HEK293 (cell line): Measurements from ENCODE around the gene SINHCAF.

Experiments
- CTCF ChIA-PET: fragments of 350-600 bp; formaldehyde crosslinking; extraction: SDS; loops from one replicate; lab custom pipeline; 2021; ENCODE audit warnings: antibody characterized with exemption; lab: Yijun Ruan, JAX
- POLR2A ChIA-PET: fragments of 300-600 bp; formaldehyde crosslinking; extraction: SDS; loops from one replicate; lab custom pipeline; 2020; ENCODE audit warnings: antibody characterized with exemption, inconsistent platforms; lab: Yijun Ruan, JAX
- H3K27ac ChIP-seq: fragments of 200-500 bp; sonication (Bioruptor generic); 2 replicates; pipeline ENCODE4 v1.5.1; 2014; ENCODE audit warnings: low read depth, low read length, control low read depth, inconsistent platforms; ENCODE audit errors: extremely low read depth
- H3K36me3 ChIP-seq, 2 experiments: fragments of 200-500 bp in 1 of 2; sonication (Bioruptor generic) in 1 of 2; 1 replicate in 1 of 2; 2 replicates in 1 of 2; pipeline ENCODE4 v1.5.1; 2014 to 2017; ENCODE audit warnings: inconsistent platforms in 2 of 2, low read length in 2 of 2; ENCODE audit not compliant: control insufficient read depth in 2 of 2, insufficient read depth in 1 of 2
- H3K4me1 ChIP-seq: fragments of 200-500 bp; sonication (Bioruptor generic); 2 replicates; pipeline ENCODE4 v1.5.1; 2014; ENCODE audit warnings: mild to moderate bottlenecking, low read length, inconsistent platforms; ENCODE audit not compliant: control insufficient read depth, insufficient read depth
- H3K4me3 ChIP-seq: 2 replicates; pipeline ENCODE4 v1.5.1; 2011; ENCODE audit warnings: low read depth, mild to moderate bottlenecking, control low read depth, low read length, moderate library complexity
- H3K9me3 ChIP-seq: fragments of 200-500 bp; sonication (Bioruptor generic); 2 replicates; pipeline ENCODE4 v1.5.1; 2014; ENCODE audit warnings: low read depth, low read length, inconsistent platforms; ENCODE audit not compliant: control insufficient read depth, insufficient read depth
- CTCF ChIP-seq: fragments of 450-650 bp; formaldehyde crosslinking; IDR thresholded peaks from 2 replicates; pipeline ENCODE4 v1.5.1; 2016; ENCODE audit warnings: missing biosample characterization, missing genetic modification characterization
- OVOL3 ChIP-seq: fragments of 450-650 bp; formaldehyde crosslinking; IDR thresholded peaks from 2 replicates; pipeline ENCODE4 v1.5.1; 2016; ENCODE audit warnings: missing biosample characterization, missing genetic modification characterization
- YY2 ChIP-seq: fragments of 450-650 bp; formaldehyde crosslinking; IDR thresholded peaks from 2 replicates; pipeline ENCODE4 v1.5.1; 2016; ENCODE audit warnings: missing biosample characterization, missing genetic modification characterization
- ZBTB7A ChIP-seq: fragments of 450-650 bp; formaldehyde crosslinking; IDR thresholded peaks from 2 replicates; pipeline ENCODE4 v1.5.1; 2016; ENCODE audit warnings: low read depth, missing biosample characterization, missing genetic modification characterization
- ZFP37 ChIP-seq: fragments of 450-650 bp; formaldehyde crosslinking; IDR thresholded peaks from 2 replicates; pipeline ENCODE4 v1.5.1; 2016; ENCODE audit warnings: missing biosample characterization, missing genetic modification characterization
- ZFP41 ChIP-seq: fragments of 450-650 bp; formaldehyde crosslinking; IDR thresholded peaks from 2 replicates; pipeline ENCODE4 v1.5.1; 2016; ENCODE audit warnings: missing biosample characterization, missing genetic modification characterization, borderline replicate concordance
- ZIC2 ChIP-seq: fragments of 450-650 bp; formaldehyde crosslinking; IDR thresholded peaks from 2 replicates; pipeline ENCODE4 v1.5.1; 2016; ENCODE audit warnings: missing biosample characterization, missing genetic modification characterization
- ZNF114 ChIP-seq: fragments of 450-650 bp; formaldehyde crosslinking; IDR thresholded peaks from 2 replicates; pipeline ENCODE4 v1.5.0; 2017; ENCODE audit warnings: missing biosample characterization, missing genetic modification characterization
- ZNF157 ChIP-seq: fragments of 450-650 bp; formaldehyde crosslinking; IDR thresholded peaks from 2 replicates; pipeline ENCODE4 v1.5.1; 2016; ENCODE audit warnings: missing biosample characterization, missing genetic modification characterization
- ZNF239 ChIP-seq: fragments of 450-650 bp; formaldehyde crosslinking; IDR thresholded peaks from 2 replicates; pipeline ENCODE4 v1.5.1; 2016; ENCODE audit warnings: missing biosample characterization, missing genetic modification characterization
- ZNF280C ChIP-seq: fragments of 450-650 bp; formaldehyde crosslinking; IDR thresholded peaks from 2 replicates; pipeline ENCODE4 v1.5.1; 2016; ENCODE audit warnings: missing biosample characterization, missing genetic modification characterization
- ZNF311 ChIP-seq: fragments of 450-650 bp; formaldehyde crosslinking; IDR thresholded peaks from 2 replicates; pipeline ENCODE4 v1.5.1; 2017; ENCODE audit warnings: missing biosample characterization, missing genetic modification characterization, borderline replicate concordance
- ZNF324 ChIP-seq: fragments of 450-650 bp; formaldehyde crosslinking; IDR thresholded peaks from 2 replicates; pipeline ENCODE4 v1.5.1; 2016; ENCODE audit warnings: missing biosample characterization, missing genetic modification characterization
- ZNF335 ChIP-seq: fragments of 450-650 bp; formaldehyde crosslinking; conservative IDR thresholded peaks from 2 replicates; pipeline ENCODE4 v1.5.1; 2016; ENCODE audit warnings: missing biosample characterization, missing genetic modification characterization
- ZNF37A ChIP-seq: fragments of 450-650 bp; IDR thresholded peaks from 2 replicates; pipeline ENCODE4 v1.5.1; 2018; ENCODE audit warnings: missing biosample characterization, missing genetic modification characterization
- ZNF449 ChIP-seq: fragments of 450-650 bp; formaldehyde crosslinking; IDR thresholded peaks from 2 replicates; pipeline ENCODE4 v1.5.1; 2017; ENCODE audit warnings: missing biosample characterization, mild to moderate bottlenecking, missing genetic modification characterization, moderate library complexity
- ZNF488 ChIP-seq: fragments of 450-650 bp; formaldehyde crosslinking; IDR thresholded peaks from 2 replicates; pipeline ENCODE4 v1.5.1; 2016; ENCODE audit warnings: missing biosample characterization, missing genetic modification characterization
- ZNF621 ChIP-seq: fragments of 450-650 bp; formaldehyde crosslinking; IDR thresholded peaks from 2 replicates; pipeline ENCODE4 v1.5.1; 2017; ENCODE audit warnings: missing biosample characterization, missing genetic modification characterization
- ZNF843 ChIP-seq: fragments of 450-650 bp; formaldehyde crosslinking; IDR thresholded peaks from 2 replicates; pipeline ENCODE4 v1.5.1; 2016; ENCODE audit warnings: missing biosample characterization, missing genetic modification characterization
- ZXDB ChIP-seq: fragments of 450-650 bp; formaldehyde crosslinking; IDR thresholded peaks from 2 replicates; pipeline ENCODE4 v1.5.1; 2016; ENCODE audit warnings: missing biosample characterization, missing genetic modification characterization

SINHCAF gene

GRCh38 chr12:31232361-31232965 is 93.5 kb downstream of the SINHCAF start (continued):
- TF ChIP-seq ZNF311 (tag by site-specific recombination) (no peak), ZNF335 (tag by site-specific recombination) (no peak), YY2 (tag by site-specific recombination) (no peak), CTCF (tag by site-specific recombination) (no peak), ZNF37A (tag by site-specific recombination) (no peak), ZFP41 (no peak), ZNF280C (tag by site-specific recombination) (no peak)
- TF ChIP-seq, all 188 proteins: peak for 0

GRCh38 chr12:31231611-31232360 is 94.2 kb downstream of the SINHCAF start:
- Histone ChIP-seq H3K4me1 (peaks cover 6% of the 10 kb centered on the region; the same call in 1 of the 2 replicates), H3K9me3 (no peaks in the 10 kb centered on the region), H3K36me3 (no peaks in the 10 kb centered on the region), H3K4me3 (no peak overlapping the region), H3K27ac (no peak overlapping the region)
- ChIA-PET POLR2A (no interaction called here), CTCF (interaction anchor here (0.6 kb wide), 1 partner anchor 450 kb away, joined by 4 read pairs; no protein-coding TSS in a partner anchor)
- no peak for TF ChIP-seq ZNF239 (tag by site-specific recombination)
- no peak for TF ChIP-seq ZXDB
- TF ChIP-seq ZNF324 (tag by site-specific recombination): no peak
- no peak for TF ChIP-seq ZFP37 (tag by site-specific recombination)
- no peak for TF ChIP-seq ZNF488 (tag by site-specific recombination)
- TF ChIP-seq ZIC2 (tag by site-specific recombination): no peak
- TF ChIP-seq ZNF114: no peak
- no peak for TF ChIP-seq OVOL3 (tag by site-specific recombination)
- TF ChIP-seq ZNF621 (tag by site-specific recombination): no peak
- no peak for TF ChIP-seq ZNF449 (tag by site-specific recombination)
- no peak for TF ChIP-seq ZNF843 (tag by site-specific recombination)
- TF ChIP-seq ZBTB7A (tag by site-specific recombination): no peak
- TF ChIP-seq ZNF157 (tag by site-specific recombination): no peak
